Neuronal stem cell (in vitro differentiated cells): Measurements from ENCODE around the gene ITSN1.

Experiments
- DNase-seq: peaks from one replicate; pipeline ENCODE4 v3.0.0-alpha.2; 2013; ENCODE audit warnings: low spot score
- H2AFZ ChIP-seq: one replicate; pipeline ENCODE4 v1.6.1; 2013; ENCODE audit warnings: mild to moderate bottlenecking, low read length, inconsistent platforms
- H2AK5ac ChIP-seq: 2 replicates; pipeline ENCODE4 v1.6.1; 2013; ENCODE audit warnings: low read depth, mild to moderate bottlenecking, inconsistent platforms, low read length, moderate library complexity, mixed read lengths
- H2BK120ac ChIP-seq: 2 replicates; pipeline ENCODE4 v1.6.1; 2013; ENCODE audit warnings: low read depth, mild to moderate bottlenecking, inconsistent platforms, low read length, moderate library complexity, mixed read lengths
- H2BK12ac ChIP-seq: one replicate; pipeline ENCODE4 v1.6.1; 2013; ENCODE audit warnings: low read length, inconsistent platforms
- H2BK15ac ChIP-seq: 2 replicates; pipeline ENCODE4 v1.6.1; 2013; ENCODE audit warnings: mild to moderate bottlenecking, low read length, inconsistent platforms, mixed read lengths
- H2BK5ac ChIP-seq: one replicate; pipeline ENCODE4 v1.6.1; 2013; ENCODE audit warnings: inconsistent platforms, mild to moderate bottlenecking, low read length, moderate library complexity
- H3K14ac ChIP-seq: one replicate; pipeline ENCODE4 v1.6.1; 2013; ENCODE audit warnings: low read length, inconsistent platforms
- H3K18ac ChIP-seq: 2 replicates; pipeline ENCODE4 v1.6.1; 2013; ENCODE audit warnings: low read length, inconsistent platforms
- H3K23ac ChIP-seq: 2 replicates; pipeline ENCODE4 v1.6.1; 2013; ENCODE audit warnings: low read depth, mild to moderate bottlenecking, mixed read lengths, low read length, inconsistent platforms; ENCODE audit not compliant: poor library complexity
- H3K27ac ChIP-seq: replicated peaks from 3 replicates; pipeline ENCODE4 v1.5.1; 2013; ENCODE audit warnings: low read length, inconsistent platforms
- H3K27me3 ChIP-seq, 3 experiments: 2 replicates each; pipeline ENCODE4 v1.6.1; 2013; ENCODE audit warnings: low read length in 3 of 3, mild to moderate bottlenecking in 2 of 3, inconsistent platforms in 1 of 3, low read depth in 1 of 3, mixed read lengths in 1 of 3, moderate library complexity in 1 of 3; ENCODE audit not compliant: control insufficient read depth in 3 of 3, insufficient read depth in 3 of 3
- H3K36me3 ChIP-seq, 2 donors: replicated peaks in 1 of 2; 2 replicates each; pipeline ENCODE4 v1.6.1; 2013; ENCODE audit warnings: low read length in 2 of 2; ENCODE audit not compliant: control insufficient read depth in 2 of 2, insufficient read depth in 2 of 2
- H3K4ac ChIP-seq: 2 replicates; pipeline ENCODE4 v1.6.1; 2013; ENCODE audit warnings: inconsistent platforms, mild to moderate bottlenecking, low read length, moderate library complexity
- H3K4me1 ChIP-seq, 2 donors: 1 replicate in 1 of 2; 2 replicates in 1 of 2; pipeline ENCODE4 v1.6.1; 2013; ENCODE audit warnings: low read length in 2 of 2, low read depth in 1 of 2; ENCODE audit not compliant: control insufficient read depth in 2 of 2, insufficient read depth in 1 of 2
- H3K4me2 ChIP-seq: one replicate; pipeline ENCODE4 v1.6.1; 2013; ENCODE audit warnings: mild to moderate bottlenecking, low read length, inconsistent platforms; ENCODE audit not compliant: insufficient read depth, poor library complexity, severe bottlenecking
- H3K4me3 ChIP-seq, 2 donors: 2 replicates each; pipeline ENCODE4 v1.5.1; 2013; ENCODE audit warnings: low read length in 2 of 2, mild to moderate bottlenecking in 2 of 2, inconsistent platforms in 1 of 2, moderate library complexity in 1 of 2
- H3K79me1 ChIP-seq: one replicate; pipeline ENCODE4 v1.6.1; 2013; ENCODE audit warnings: low read depth, mild to moderate bottlenecking, inconsistent platforms, low read length, moderate library complexity
- H3K9ac ChIP-seq: one replicate; pipeline ENCODE4 v1.6.1; 2013; ENCODE audit warnings: mild to moderate bottlenecking, low read depth, low read length, inconsistent platforms; ENCODE audit not compliant: poor library complexity
- H3K9me3 ChIP-seq, 2 donors: replicated peaks in 1 of 2; 2 replicates each; pipeline versions ENCODE3 to v1.6.1; 2013; ENCODE audit warnings: low read length in 2 of 2, mild to moderate bottlenecking in 2 of 2, inconsistent platforms in 1 of 2, low read depth in 1 of 2, mixed read lengths in 1 of 2, moderate library complexity in 1 of 2; ENCODE audit not compliant: control insufficient read depth in 2 of 2, insufficient read depth in 1 of 2
- H4K8ac ChIP-seq: one replicate; pipeline ENCODE4 v1.6.1; 2013; ENCODE audit warnings: low read depth, mild to moderate bottlenecking, inconsistent platforms, low read length, moderate library complexity
- H4K91ac ChIP-seq: one replicate; pipeline ENCODE4 v1.6.1; 2013; ENCODE audit warnings: low read length, low read depth, mild to moderate bottlenecking, inconsistent platforms; ENCODE audit not compliant: poor library complexity
- WGBS, 2 donors: extraction: QIAGEN DNeasy Blood & Tissue Kit; methylation state at CpG; one replicate each; pipeline ENCODE4 v1.1.7; 2013; ENCODE audit warnings: missing lambda C conversion rate in 2 of 2, mixed read lengths in 1 of 2; ENCODE audit not compliant: insufficient read length in 2 of 2, insufficient replicate concordance in 1 of 2; ENCODE audit errors: extremely low coverage in 2 of 2; 5-methylcytosine and 5-hydroxymethylcytosine counted together

Gene ITSN1

GRCh38 chr21:33937931-33938339 lies 295.6 kb downstream of the ITSN1 start:
- Histone ChIP-seq H3K4me3 (no peak overlapping the region), H3K27ac (no peak overlapping the region), H2BK120ac (no peak overlapping the region), H3K9ac (no peak overlapping the region), H2BK12ac (no peak overlapping the region), H3K4ac (no peak overlapping the region), H2AFZ (no peak overlapping the region), H3K14ac (no peak overlapping the region), H3K79me1 (no peaks in the 10 kb centered on the region), H3K18ac (no peak overlapping the region), H3K9me3 (no peaks in the 10 kb centered on the region), H3K36me3 (no peaks in the 10 kb centered on the region), H3K23ac (no peak overlapping the region), H4K8ac (no peak overlapping the region), H2BK5ac (no peak overlapping the region), H4K91ac (no peak overlapping the region), H3K27me3 (no peaks in the 10 kb centered on the region), H3K4me1 (peaks cover 3 to 6% of the 10 kb centered on the region in 2 donors), H2AK5ac (no peak overlapping the region), H2BK15ac (no peak overlapping the region), H3K4me2 (no peak overlapping the region)
- DNase-seq = no peak
- WGBS, 2 donors = no CpG with 5 or more reads among the region's 14 CpGs

DNA sequence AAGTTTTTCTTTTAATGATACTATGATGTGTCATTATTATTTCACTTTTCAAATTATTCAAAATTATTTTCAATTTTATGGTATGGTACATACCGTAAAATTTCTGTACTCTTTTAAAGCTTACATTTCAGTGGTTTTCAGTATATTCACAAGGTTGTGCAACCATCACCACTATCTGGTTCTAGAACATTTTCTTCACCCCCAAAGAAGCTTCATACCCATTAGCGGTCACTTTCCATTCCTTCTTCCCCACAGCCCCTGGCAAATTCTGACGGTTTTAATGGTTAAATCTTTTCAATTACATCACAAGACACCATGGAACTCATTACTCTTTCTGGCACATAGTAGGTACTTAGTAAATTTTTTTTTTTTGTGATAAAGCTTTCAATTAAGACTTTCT lies 296.1 kb downstream of the ITSN1 start:
- Histone ChIP-seq H2BK15ac (no peak overlapping the region), H2AFZ (no peak overlapping the region), H2BK120ac (no peak overlapping the region), H4K91ac (no peak overlapping the region), H3K27ac (no peak overlapping the region), H3K36me3 (no peaks in the 10 kb centered on the region), H3K9me3 (peaks cover 0 to 2% of the 10 kb centered on the region in 2 donors), H3K4me2 (no peak overlapping the region), H3K27me3 (no peaks in the 10 kb centered on the region), H3K4me3 (no peak overlapping the region), H3K9ac (no peak overlapping the region), H3K4me1 (peaks cover 4 to 6% of the 10 kb centered on the region in 2 donors), H2BK12ac (no peak overlapping the region), H3K14ac (no peak overlapping the region), H2AK5ac (no peak overlapping the region), H3K4ac (no peak overlapping the region), H3K23ac (no peak overlapping the region), H3K18ac (no peak overlapping the region), H2BK5ac (no peak overlapping the region), H3K79me1 (no peaks in the 10 kb centered on the region), H4K8ac (no peak overlapping the region)
- no CpG with 5 or more reads among the region's 3 CpGs for WGBS, 2 donors
- no peak for DNase-seq

DNA sequence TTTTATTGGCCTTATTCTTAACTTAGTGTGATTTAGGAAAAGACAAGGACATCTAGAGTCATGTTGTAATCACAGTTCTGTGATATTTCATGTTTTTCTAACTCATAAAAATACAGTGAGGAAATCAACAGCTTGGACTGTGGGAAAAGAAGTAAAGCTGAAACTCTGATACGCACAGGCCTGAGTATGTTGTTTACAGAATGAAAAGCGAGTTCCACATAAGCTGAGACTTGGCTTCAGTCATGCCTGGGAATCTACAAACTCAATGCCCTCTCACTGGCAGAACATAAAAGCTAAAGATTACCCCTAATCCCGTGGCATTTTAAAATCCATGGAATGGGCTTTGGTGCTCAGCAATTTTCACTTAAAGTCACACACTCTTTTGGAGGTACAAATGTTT lies 296.9 kb downstream of the ITSN1 start:
- no peak overlapping the region for H3K18ac ChIP-seq
- H3K9me3 ChIP-seq = peaks cover 0 to 3% of the 10 kb centered on the region in 2 donors
- H2AFZ ChIP-seq = no peak overlapping the region
- no peak overlapping the region for H3K14ac ChIP-seq
- H3K23ac ChIP-seq = no peak overlapping the region
- no peak overlapping the region for H3K27ac ChIP-seq
- no peaks in the 10 kb centered on the region for H3K27me3 ChIP-seq
- H3K36me3 ChIP-seq = no peaks in the 10 kb centered on the region
- H3K4ac ChIP-seq = no peak overlapping the region
- H3K4me3 ChIP-seq = no peak overlapping the region
- H3K4me1 ChIP-seq = peaks cover 4 to 6% of the 10 kb centered on the region in 2 donors
- H4K8ac ChIP-seq = no peak overlapping the region
- no peak overlapping the region for H2BK5ac ChIP-seq
- no peak overlapping the region for H2BK120ac ChIP-seq
- H3K4me2 ChIP-seq = no peak overlapping the region
- WGBS, 2 donors = no CpG with 5 or more reads among the region's 3 CpGs
- no peak for DNase-seq
- no peak overlapping the region for H2BK12ac ChIP-seq
- no peaks in the 10 kb centered on the region for H3K79me1 ChIP-seq
- no peak overlapping the region for H2BK15ac ChIP-seq
- H3K9ac ChIP-seq = no peak overlapping the region
- H4K91ac ChIP-seq = no peak overlapping the region
- H2AK5ac ChIP-seq = no peak overlapping the region

DNA sequence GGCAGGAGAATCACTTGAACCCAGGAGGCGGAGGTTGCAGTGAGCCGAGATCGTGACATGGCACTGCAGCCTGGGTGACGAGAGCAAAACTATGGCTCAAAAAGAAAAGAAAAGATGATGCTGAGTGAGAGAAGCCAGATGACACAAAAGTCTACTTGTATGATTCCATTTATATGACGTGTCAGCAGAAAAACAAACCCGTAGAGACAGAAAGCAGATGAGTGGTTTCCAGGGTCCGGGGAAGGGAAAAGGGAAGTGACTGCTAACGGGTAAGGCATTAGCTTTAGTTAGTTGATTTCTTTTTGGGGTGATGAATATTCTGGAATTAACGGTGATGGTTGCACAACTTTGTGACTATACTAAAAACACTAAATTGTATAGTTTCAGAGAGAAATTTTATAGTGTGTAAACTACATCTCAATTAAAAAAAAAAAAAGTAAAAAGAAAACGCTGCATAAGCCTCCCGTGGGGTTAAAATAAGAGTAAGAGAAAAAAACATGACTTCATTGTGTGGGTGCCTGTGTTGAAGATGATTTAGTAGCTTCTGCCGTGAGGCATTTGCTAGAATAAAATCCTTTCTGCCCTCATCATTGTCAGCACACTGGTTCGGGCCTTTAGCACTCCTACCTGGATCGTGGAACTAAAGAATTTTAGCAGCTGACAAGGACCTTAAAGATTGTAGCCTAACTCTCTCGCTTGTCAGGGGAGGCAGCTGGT lies 298.0 kb downstream of the ITSN1 start:
- Histone ChIP-seq H3K4me2 (no peak overlapping the region), H2BK5ac (no peak overlapping the region), H3K27ac (no peak overlapping the region), H3K14ac (no peak overlapping the region), H3K36me3 (no peaks in the 10 kb centered on the region), H3K79me1 (no peaks in the 10 kb centered on the region), H3K23ac (no peak overlapping the region), H2AFZ (no peak overlapping the region), H3K4me1 (peaks cover 4 to 6% of the 10 kb centered on the region in 2 donors), H3K27me3 (no peaks in the 10 kb centered on the region), H4K91ac (no peak overlapping the region), H3K18ac (no peak overlapping the region), H3K4ac (no peak overlapping the region), H4K8ac (no peak overlapping the region), H2BK120ac (no peak overlapping the region), H2BK12ac (no peak overlapping the region), H3K9ac (no peak overlapping the region), H2AK5ac (no peak overlapping the region), H2BK15ac (peak overlapping the region; percentile 29), H3K9me3 (peaks cover 0 to 6% of the 10 kb centered on the region in 2 donors), H3K4me3 (no peak overlapping the region)
- DNase-seq = no peak
- no CpG with 5 or more reads among the region's 15 CpGs for WGBS, 2 donors
